ENCODE measurements around the gene MKRN2. TPM values are rescaled to one million over a fixed set of nuclear protein-coding genes. Genes with fewer than 3 reads are reported as not detected.

Gene MKRN2
- total RNA-seq, 6 donors from 2014 or later = 15.7 to 33.3 (median 23.4) TPM

GRCh38 chr3:12584083-12584482 is 27.2 kb downstream of the MKRN2 start:
- Histone ChIP-seq H3K36me3 (peaks cover 40 to 100% (median 64%) of the 10 kb centered on the region in 4 donors), H3K9me3 (no peaks in the 10 kb centered on the region), H3K27ac (no peak overlapping the region), H3K27me3 (no peaks in the 10 kb centered on the region), H3K4me3 (no peak overlapping the region), H3K4me1 (peaks cover 0 to 7% (median 5%) of the 10 kb centered on the region in 4 donors)
- ATAC-seq (ENCODE audit: low FRiP score in 2 of 2) = no peak
- WGBS, 2 donors = 82 to 98% methylated on average over 2 of the region's 2 CpGs
- DNase-seq = no peak
- no peak for TF ChIP-seq POLR2A (IDR thresholded peaks at IDR 0.05)

DNA sequence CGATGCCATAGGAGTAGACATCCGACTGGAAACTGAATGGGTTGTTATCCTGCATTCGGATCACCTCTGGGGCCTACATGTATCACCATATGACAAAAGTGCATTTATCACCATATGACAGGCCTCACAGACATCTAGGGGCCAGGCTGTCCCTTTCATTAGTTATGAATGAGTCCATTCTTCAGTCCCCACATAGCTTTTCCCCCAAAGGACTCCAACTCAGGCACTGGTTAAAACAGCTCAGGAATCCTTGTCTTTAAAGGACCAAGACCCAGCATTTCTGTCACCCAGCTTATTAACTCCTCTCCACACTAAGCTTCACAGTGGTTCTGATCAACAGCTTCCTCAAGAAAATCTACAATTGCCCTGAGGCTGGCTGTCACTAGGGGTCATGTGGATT is 28.3 kb downstream of the MKRN2 start:
- ATAC-seq (ENCODE audit: low FRiP score in 2 of 2) = no peak
- H3K36me3 ChIP-seq = peaks cover 43 to 100% (median 69%) of the 10 kb centered on the region in 4 donors
- DNase-seq = no peak

GRCh38 chr3:12585970-12586369 is 29.1 kb downstream of the MKRN2 start:
- no peak overlapping the region for H3K27ac ChIP-seq
- ATAC-seq (ENCODE audit: low FRiP score in 2 of 2) (no peak), DNase-seq (no peak)
- H3K4me3 ChIP-seq = no peak overlapping the region
- H3K4me1 ChIP-seq = no peaks in the 10 kb centered on the region
- TF ChIP-seq POLR2AphosphoS5 (IDR thresholded peaks at IDR 0.05) (no peak), EP300 (IDR thresholded peaks at IDR 0.05) (no peak), POLR2A (IDR thresholded peaks at IDR 0.05) (no peak)
- TF ChIP-seq, protein P1, sequence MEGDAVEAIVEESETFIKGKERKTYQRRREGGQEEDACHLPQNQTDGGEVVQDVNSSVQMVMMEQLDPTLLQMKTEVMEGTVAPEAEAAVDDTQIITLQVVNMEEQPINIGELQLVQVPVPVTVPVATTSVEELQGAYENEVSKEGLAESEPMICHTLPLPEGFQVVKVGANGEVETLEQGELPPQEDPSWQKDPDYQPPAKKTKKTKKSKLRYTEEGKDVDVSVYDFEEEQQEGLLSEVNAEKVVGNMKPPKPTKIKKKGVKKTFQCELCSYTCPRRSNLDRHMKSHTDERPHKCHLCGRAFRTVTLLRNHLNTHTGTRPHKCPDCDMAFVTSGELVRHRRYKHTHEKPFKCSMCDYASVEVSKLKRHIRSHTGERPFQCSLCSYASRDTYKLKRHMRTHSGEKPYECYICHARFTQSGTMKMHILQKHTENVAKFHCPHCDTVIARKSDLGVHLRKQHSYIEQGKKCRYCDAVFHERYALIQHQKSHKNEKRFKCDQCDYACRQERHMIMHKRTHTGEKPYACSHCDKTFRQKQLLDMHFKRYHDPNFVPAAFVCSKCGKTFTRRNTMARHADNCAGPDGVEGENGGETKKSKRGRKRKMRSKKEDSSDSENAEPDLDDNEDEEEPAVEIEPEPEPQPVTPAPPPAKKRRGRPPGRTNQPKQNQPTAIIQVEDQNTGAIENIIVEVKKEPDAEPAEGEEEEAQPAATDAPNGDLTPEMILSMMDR (IDR thresholded peaks at IDR 0.05) = no peak
- H3K9me3 ChIP-seq = no peaks in the 10 kb centered on the region
- WGBS, 2 donors = 83% methylated on average over 5 of the region's 5 CpGs
- H3K36me3 ChIP-seq = peaks cover 48 to 100% (median 70%) of the 10 kb centered on the region in 4 donors
- no peaks in the 10 kb centered on the region for H3K27me3 ChIP-seq

More for the DNA sequence above, 28.3 kb downstream of the MKRN2 start:
- WGBS, 2 donors = 98 to 100% methylated on average over 3 of the region's 3 CpGs
- TF ChIP-seq EP300 (IDR thresholded peaks at IDR 0.05) = no peak
- no peak for TF ChIP-seq POLR2AphosphoS5 (IDR thresholded peaks at IDR 0.05)
- no peak for TF ChIP-seq POLR2A (IDR thresholded peaks at IDR 0.05)
- TF ChIP-seq, protein P1 (IDR thresholded peaks at IDR 0.05) = no peak
- Histone ChIP-seq H3K4me3 (no peak overlapping the region), H3K27me3 (no peaks in the 10 kb centered on the region), H3K4me1 (peaks cover 0 to under 1% (median 0%) of the 10 kb centered on the region in 4 donors), H3K9me3 (no peaks in the 10 kb centered on the region), H3K27ac (no peak overlapping the region)

- H3K27me3 ChIP-seq = no peaks in the 10 kb centered on the region
- no peak for ATAC-seq (ENCODE audit: low FRiP score in 2 of 2)
- no peak overlapping the region for H3K27ac ChIP-seq
- H3K9me3 ChIP-seq = no peaks in the 10 kb centered on the region
- TF ChIP-seq POLR2AphosphoS5 (IDR thresholded peaks at IDR 0.05) (no peak), POLR2A (IDR thresholded peaks at IDR 0.05) (no peak), EP300 (IDR thresholded peaks at IDR 0.05) (no peak)
- TF ChIP-seq, protein P1 (IDR thresholded peaks at IDR 0.05) = no peak
- no peak overlapping the region for H3K4me3 ChIP-seq
- no peaks in the 10 kb centered on the region for H3K4me1 ChIP-seq
- no peak for DNase-seq
- 81 to 90% methylated on average over 3 of the region's 3 CpGs for WGBS, 2 donors
- peaks cover 49 to 100% (median 70%) of the 10 kb centered on the region in 4 donors for H3K36me3 ChIP-seq
These were observed 29.5 kb downstream of the MKRN2 start for GRCh38 chr3:12586403-12586802.

- ATAC-seq (ENCODE audit: low FRiP score in 2 of 2) = peak; percentile 12 to 17
- peak overlapping the region in 1 of 4 donors; percentile 39 for H3K27ac ChIP-seq
- no peaks in the 10 kb centered on the region for H3K9me3 ChIP-seq
- H3K4me3 ChIP-seq = no peak overlapping the region
- no peaks in the 10 kb centered on the region for H3K4me1 ChIP-seq
- no peaks in the 10 kb centered on the region for H3K27me3 ChIP-seq
- peak in 1 of 2 donors; percentile 62 for DNase-seq
- TF ChIP-seq POLR2A (IDR thresholded peaks at IDR 0.05) (no peak), POLR2AphosphoS5 (IDR thresholded peaks at IDR 0.05) (no peak), EP300 (IDR thresholded peaks at IDR 0.05) (no peak)
- TF ChIP-seq, protein P1 (IDR thresholded peaks at IDR 0.05) = no peak
- WGBS, 2 donors = 69 to 74% methylated on average over 7 of the region's 7 CpGs
- H3K36me3 ChIP-seq = peaks cover 37 to 100% (median 60%) of the 10 kb centered on the region in 4 donors
These were observed 31.4 kb downstream of the MKRN2 start for GRCh38 chr3:12588039-12589009.
